Hepatocyte (in vitro differentiated cells): Measurements from ENCODE around the gene USP3. TPM values are rescaled to one million over a fixed set of nuclear protein-coding genes. Genes with fewer than 3 reads are reported as not detected.

Source experiments
- DNase-seq: peaks from one replicate; pipeline ENCODE4 v3.0.0-alpha.2; 2016; ENCODE audit warnings: low spot score
- H2AFZ ChIP-seq: fragments of 200-600 bp; sonication (generic); 2 replicates; pipeline ENCODE4 v1.6.0; 2016; ENCODE audit warnings: antibody characterized with exemption, mild to moderate bottlenecking
- H3K27ac ChIP-seq: fragments of 200-600 bp; sonication (generic); 2 replicates; pipeline ENCODE4 v1.5.1; 2016; ENCODE audit warnings: mild to moderate bottlenecking
- H3K27me3 ChIP-seq: fragments of 200-600 bp; sonication (generic); 2 replicates; pipeline ENCODE4 v1.6.1; 2016
- H3K36me3 ChIP-seq: fragments of 200-600 bp; sonication (generic); replicated peaks from 2 replicates; pipeline ENCODE4 v1.5.1; 2016; ENCODE audit warnings: low read depth; ENCODE audit not compliant: insufficient read depth
- H3K4me1 ChIP-seq: fragments of 200-600 bp; sonication (generic); 2 replicates; pipeline ENCODE4 v1.5.1; 2016; ENCODE audit warnings: mild to moderate bottlenecking, moderate library complexity; ENCODE audit not compliant: insufficient read depth
- H3K4me2 ChIP-seq: fragments of 200-600 bp; sonication (generic); 2 replicates; pipeline ENCODE4 v1.6.0; 2016
- H3K4me3 ChIP-seq: fragments of 200-600 bp; sonication (generic); 2 replicates; pipeline ENCODE4 v1.5.1; 2016; ENCODE audit warnings: mild to moderate bottlenecking
- H3K79me2 ChIP-seq: fragments of 200-600 bp; sonication (generic); 2 replicates; pipeline ENCODE4 v1.6.0; 2017; ENCODE audit warnings: mild to moderate bottlenecking
- H3K9me2 ChIP-seq: fragments of 200-600 bp; sonication (generic); replicated peaks from 2 replicates; pipeline ENCODE4 v1.6.0; 2017; ENCODE audit warnings: mild to moderate bottlenecking; ENCODE audit not compliant: insufficient read depth
- H3K9me3 ChIP-seq: fragments of 200-600 bp; sonication (generic); 2 replicates; pipeline ENCODE4 v1.5.1; 2016; ENCODE audit warnings: low read depth, mild to moderate bottlenecking
- H4K20me1 ChIP-seq: fragments of 200-600 bp; sonication (generic); 2 replicates; pipeline ENCODE4 v1.6.0; 2016; ENCODE audit warnings: mild to moderate bottlenecking; ENCODE audit not compliant: insufficient read depth, poor library complexity, severe bottlenecking
- EZH2 ChIP-seq: fragments of 200-600 bp; sonication (generic); IDR thresholded peaks from 2 replicates; pipeline ENCODE4 v1.6.1; 2016; ENCODE audit warnings: antibody characterized with exemption, mild to moderate bottlenecking, borderline replicate concordance
- EZH2phosphoT487 ChIP-seq: fragments of 200-600 bp; sonication (generic); IDR thresholded peaks from one replicate; pipeline ENCODE4 v1.6.1; 2018; ENCODE audit warnings: antibody characterized with exemption, mild to moderate bottlenecking, low read depth, moderate library complexity; ENCODE audit not compliant: unreplicated experiment, severe bottlenecking
- WGBS: methylation state at CpG from one replicate; pipeline ENCODE4 v1.1.6; 2016; ENCODE audit warnings: low lambda C conversion rate; ENCODE audit errors: missing lambda C conversion rate; 5-methylcytosine and 5-hydroxymethylcytosine counted together
- polyA plus RNA-seq: library from polyadenylated mRNA; unstranded; fragments of >200 nt; fragmentation: Nextera tagmentation; extraction: Ambion mirVana; gene quantifications from 2 replicates; pipeline ENCODE4 v1.2.1, GENCODE V29; 2016
- total RNA-seq: library from RNA; depleted of rRNA; stranded (reverse); fragments of >200 nt; gene quantifications from 2 replicates; pipeline ENCODE4 v1.2.3, GENCODE V29; 2014
- TF ChIP-seq, protein P1 (sequence below): fragments of 200-600 bp; sonication (generic); IDR thresholded peaks from 2 replicates; pipeline ENCODE4 v1.5.1; 2016; ENCODE audit warnings: antibody characterized with exemption, mild to moderate bottlenecking; ENCODE audit not compliant: poor library complexity

Gene USP3
- total and polyA plus RNA-seq, 2 experiments from 2014 or later = 30.5 to 61.2 TPM

DNA sequence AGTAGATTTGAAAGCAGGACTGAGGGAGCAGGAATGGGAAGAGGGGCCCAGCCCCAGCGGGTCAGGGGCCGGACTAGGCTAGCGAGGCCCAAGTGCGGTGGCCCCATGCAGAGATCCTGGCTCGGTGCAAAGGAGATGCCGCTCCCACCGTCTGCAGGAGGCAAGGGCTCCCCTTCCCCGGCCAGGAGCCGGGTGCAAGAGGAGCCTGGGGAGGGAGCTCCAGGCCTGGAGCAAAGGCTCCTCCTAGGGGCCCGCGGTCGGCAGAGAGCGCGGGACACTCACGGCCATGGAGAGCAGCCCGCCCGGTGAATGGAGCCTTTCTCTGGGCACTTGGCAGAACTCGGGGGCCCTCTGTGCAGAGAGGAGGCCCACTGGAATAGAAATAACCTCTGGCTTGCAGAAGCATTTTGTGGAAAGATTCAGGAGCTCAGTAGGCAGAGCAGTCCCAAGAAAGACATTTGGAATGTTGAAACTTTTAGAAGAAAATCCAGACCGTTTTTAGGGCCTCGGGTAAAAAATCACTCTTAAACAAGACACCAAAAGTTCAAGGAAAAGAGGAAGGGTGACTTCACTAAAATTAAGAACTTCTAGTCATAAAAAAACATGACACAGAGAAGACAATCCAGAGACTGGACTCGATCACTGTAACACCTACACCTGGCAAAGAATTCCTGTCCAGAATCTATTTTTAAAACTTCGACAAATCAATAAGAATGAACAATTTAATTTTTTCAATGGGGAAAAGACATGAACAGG is 43.0 kb upstream of the USP3 start:
- Histone ChIP-seq H3K9me3 (no peaks in the 10 kb centered on the region), H3K4me2 (peak overlapping the region; percentile 63), H3K4me1 (peaks cover 36% of the 10 kb centered on the region), H3K4me3 (no peak overlapping the region), H4K20me1 (no peaks in the 10 kb centered on the region), H3K9me2 (no peaks in the 10 kb centered on the region), H3K27ac (peak overlapping the region; percentile 90), H2AFZ (peak overlapping the region; percentile 21), H3K79me2 (no peaks in the 10 kb centered on the region), H3K27me3 (no peaks in the 10 kb centered on the region), H3K36me3 (no peaks in the 10 kb centered on the region)
- WGBS = 37% methylated on average over 22 of the region's 22 CpGs
- TF ChIP-seq, protein P1, sequence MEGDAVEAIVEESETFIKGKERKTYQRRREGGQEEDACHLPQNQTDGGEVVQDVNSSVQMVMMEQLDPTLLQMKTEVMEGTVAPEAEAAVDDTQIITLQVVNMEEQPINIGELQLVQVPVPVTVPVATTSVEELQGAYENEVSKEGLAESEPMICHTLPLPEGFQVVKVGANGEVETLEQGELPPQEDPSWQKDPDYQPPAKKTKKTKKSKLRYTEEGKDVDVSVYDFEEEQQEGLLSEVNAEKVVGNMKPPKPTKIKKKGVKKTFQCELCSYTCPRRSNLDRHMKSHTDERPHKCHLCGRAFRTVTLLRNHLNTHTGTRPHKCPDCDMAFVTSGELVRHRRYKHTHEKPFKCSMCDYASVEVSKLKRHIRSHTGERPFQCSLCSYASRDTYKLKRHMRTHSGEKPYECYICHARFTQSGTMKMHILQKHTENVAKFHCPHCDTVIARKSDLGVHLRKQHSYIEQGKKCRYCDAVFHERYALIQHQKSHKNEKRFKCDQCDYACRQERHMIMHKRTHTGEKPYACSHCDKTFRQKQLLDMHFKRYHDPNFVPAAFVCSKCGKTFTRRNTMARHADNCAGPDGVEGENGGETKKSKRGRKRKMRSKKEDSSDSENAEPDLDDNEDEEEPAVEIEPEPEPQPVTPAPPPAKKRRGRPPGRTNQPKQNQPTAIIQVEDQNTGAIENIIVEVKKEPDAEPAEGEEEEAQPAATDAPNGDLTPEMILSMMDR = peak; percentile 37
- TF ChIP-seq EZH2phosphoT487 (no peak), EZH2 (no peak)
- DNase-seq = peak; percentile 67

DNA sequence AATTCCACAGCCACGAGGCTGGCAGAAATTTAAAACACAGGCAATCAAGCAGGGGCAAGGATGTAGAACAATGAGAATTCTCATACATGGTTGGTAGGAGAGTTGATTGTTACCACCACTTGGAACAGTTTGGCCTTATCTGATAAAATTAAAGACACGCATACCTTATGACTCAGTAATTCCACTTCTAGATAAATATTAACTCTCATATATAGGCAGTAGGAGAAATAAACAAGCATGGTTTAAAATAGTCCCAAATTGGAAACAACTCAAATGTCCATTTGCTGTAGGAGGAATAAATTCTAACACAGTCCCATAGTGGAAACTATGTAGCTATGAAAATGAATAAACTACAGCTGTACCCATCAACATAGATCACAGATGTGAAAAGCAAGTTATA is 42.3 kb upstream of the USP3 start:
- H3K79me2 ChIP-seq = no peaks in the 10 kb centered on the region
- H3K4me2 ChIP-seq = peak overlapping the region; percentile 63
- TF ChIP-seq, protein P1 = no peak
- no peaks in the 10 kb centered on the region for H3K9me3 ChIP-seq
- no peaks in the 10 kb centered on the region for H3K36me3 ChIP-seq
- no peaks in the 10 kb centered on the region for H3K9me2 ChIP-seq
- no peaks in the 10 kb centered on the region for H3K27me3 ChIP-seq
- H2AFZ ChIP-seq = no peak overlapping the region
- H3K27ac ChIP-seq = peak overlapping the region; percentile 90
- no peaks in the 10 kb centered on the region for H4K20me1 ChIP-seq
- DNase-seq = no peak
- 35% methylated on average over 2 of the region's 2 CpGs for WGBS
- peaks cover 43% of the 10 kb centered on the region for H3K4me1 ChIP-seq
- H3K4me3 ChIP-seq = no peak overlapping the region

DNA sequence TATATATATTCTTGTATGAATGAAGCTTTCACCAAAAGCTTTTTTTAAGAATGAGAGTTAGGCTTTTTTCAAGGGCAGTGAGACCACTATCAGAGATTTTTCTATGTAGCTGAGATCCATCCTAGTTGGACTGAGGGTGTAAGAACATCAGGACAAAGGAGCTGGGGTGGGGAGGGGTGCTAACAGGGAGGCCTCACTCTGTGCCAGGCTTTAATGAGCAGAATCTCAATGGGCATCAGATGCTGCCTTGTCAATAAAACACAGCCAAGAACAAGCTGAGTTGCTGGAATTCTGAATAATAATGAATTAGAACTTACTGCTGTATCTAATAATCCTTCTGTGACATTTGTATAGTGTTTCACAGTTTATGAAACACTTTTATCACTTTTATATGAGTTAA is 41.4 kb upstream of the USP3 start:
- DNase-seq = no peak
- no peaks in the 10 kb centered on the region for H3K36me3 ChIP-seq
- no peaks in the 10 kb centered on the region for H3K9me2 ChIP-seq
- peaks cover 48% of the 10 kb centered on the region for H3K4me1 ChIP-seq
- H3K79me2 ChIP-seq = no peaks in the 10 kb centered on the region
- peak overlapping the region; percentile 90 for H3K27ac ChIP-seq
- no peaks in the 10 kb centered on the region for H4K20me1 ChIP-seq
- H3K4me2 ChIP-seq = peak overlapping the region; percentile 63
- H3K27me3 ChIP-seq = no peaks in the 10 kb centered on the region
- no peak overlapping the region for H3K4me3 ChIP-seq
- no peaks in the 10 kb centered on the region for H3K9me3 ChIP-seq
- no peak overlapping the region for H2AFZ ChIP-seq
- TF ChIP-seq EZH2 = no peak

DNA sequence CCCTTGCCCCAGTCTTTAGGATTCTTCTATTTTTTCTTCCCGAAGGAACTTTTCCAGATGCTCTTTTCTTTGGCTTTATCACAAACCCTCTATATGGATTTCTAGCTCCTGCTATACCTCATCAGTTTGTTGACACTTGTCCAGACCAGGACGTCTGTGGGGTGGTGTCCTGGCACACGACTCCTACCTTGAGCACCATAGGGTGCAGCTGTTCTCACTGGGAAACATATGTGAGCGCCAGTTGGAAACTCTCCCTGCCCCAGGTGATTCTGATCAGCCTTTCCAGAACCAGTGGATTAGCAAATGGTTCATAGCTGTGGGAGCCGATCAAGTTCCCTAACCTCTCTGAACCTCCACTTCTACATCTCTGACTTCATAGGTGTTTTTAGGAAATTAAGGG is 40.6 kb upstream of the USP3 start:
- Histone ChIP-seq H3K27me3 (no peaks in the 10 kb centered on the region), H4K20me1 (no peaks in the 10 kb centered on the region), H3K4me2 (no peak overlapping the region), H3K9me2 (no peaks in the 10 kb centered on the region), H3K79me2 (no peaks in the 10 kb centered on the region), H2AFZ (no peak overlapping the region), H3K36me3 (no peaks in the 10 kb centered on the region), H3K4me1 (peaks cover 48% of the 10 kb centered on the region), H3K27ac (peak overlapping the region; percentile 90), H3K9me3 (no peaks in the 10 kb centered on the region), H3K4me3 (no peak overlapping the region)
- no peak for DNase-seq
- TF ChIP-seq EZH2 = no peak
- TF ChIP-seq EZH2phosphoT487 = no peak
- TF ChIP-seq, protein P1 = no peak
- WGBS = 69% methylated on average over 5 of the region's 5 CpGs
